A549 (cell line): ENCODE results near the gene TAF8.

Experiments
- BHLHE40 ChIP-seq: IDR thresholded peaks from 2 replicates; pipeline ENCODE4 v1.6.1; 2012; ENCODE audit warnings: low read depth, low read length, inconsistent platforms
- CHD2 ChIP-seq: fragments of 150-350 bp; IDR thresholded peaks from 2 replicates; pipeline ENCODE4 v1.6.1; 2014; ENCODE audit warnings: low read length; ENCODE audit not compliant: partially characterized antibody
- EP300 ChIP-seq, 2 experiments: fragments of >200 bp; sonication (Bioruptor Twin); formaldehyde crosslinking; IDR thresholded peaks; 2 replicates in 1 of 2; 3 replicates in 1 of 2; pipeline ENCODE4 v1.6.1; 2016 to 2017
- HOXB13 ChIP-seq: fragments of 250-450 bp; sonication (Bioruptor Pico); IDR thresholded peaks from 2 replicates; pipeline ENCODE4 v1.5.0; 2020; ENCODE audit warnings: low read depth, mild to moderate bottlenecking, moderate library complexity
- KDM1A ChIP-seq: fragments of 200-600 bp; sonication (generic); IDR thresholded peaks from 2 replicates; pipeline ENCODE4 v1.6.1; 2016; ENCODE audit warnings: low read depth, mild to moderate bottlenecking
- MAZ ChIP-seq: fragments of 150-350 bp; IDR thresholded peaks from 2 replicates; pipeline ENCODE4 v1.6.1; 2014; ENCODE audit warnings: antibody characterized with exemption, low read depth, low read length, borderline replicate concordance
- PHF8 ChIP-seq: fragments of 200-600 bp; sonication (generic); IDR thresholded peaks from 2 replicates; pipeline ENCODE4 v1.6.1; 2016; ENCODE audit warnings: low read depth, mild to moderate bottlenecking, antibody characterized with exemption, moderate library complexity, borderline replicate concordance
- POLR2A ChIP-seq: IDR thresholded peaks from 2 replicates; pipeline ENCODE4 v1.6.1; 2012; ENCODE audit warnings: mild to moderate bottlenecking, low read length
- POLR2AphosphoS2 ChIP-seq: conservative IDR thresholded peaks from 2 replicates; pipeline ENCODE4 v1.6.1; 2012; ENCODE audit warnings: low read length, improper control_type of control experiment, inconsistent platforms
- SMC3 ChIP-seq: fragments of >200 bp; sonication (Bioruptor Twin); formaldehyde crosslinking; IDR thresholded peaks from 3 replicates; pipeline ENCODE4 v1.6.1; 2018; ENCODE audit warnings: inconsistent platforms
- TF ChIP-seq, protein P1 (sequence below): fragments of >200 bp; sonication (Bioruptor Twin); formaldehyde crosslinking; IDR thresholded peaks from 3 replicates; pipeline ENCODE4 v1.5.1; 2016
- TF ChIP-seq, protein P2 (sequence below): IDR thresholded peaks from 2 replicates; pipeline ENCODE4 v1.6.1; 2012
- TF ChIP-seq, protein P3 (sequence below): fragments of 200-600 bp; sonication (generic); IDR thresholded peaks from 2 replicates; pipeline ENCODE4 v1.6.1; 2016; ENCODE audit warnings: antibody characterized with exemption, mild to moderate bottlenecking, moderate library complexity

DNA sequence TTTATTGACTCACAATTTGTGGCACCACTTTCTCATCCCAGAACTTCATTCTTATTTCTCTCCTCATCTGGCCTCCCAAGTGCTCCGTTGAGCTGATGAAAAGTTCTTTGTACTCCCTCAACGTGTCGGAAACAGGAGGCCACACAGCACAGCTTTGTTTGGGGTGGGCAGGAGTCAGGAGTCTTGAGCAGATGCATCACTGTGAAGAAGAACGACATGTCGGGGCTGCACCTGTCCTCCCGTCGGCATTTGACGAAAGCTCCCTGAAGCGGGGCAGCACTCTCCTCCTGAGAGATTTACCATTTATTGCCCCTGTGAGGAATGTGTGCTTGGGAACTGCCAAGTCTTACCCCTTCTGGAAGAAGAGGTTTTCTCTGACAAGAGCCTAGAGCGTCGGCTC is 28.1 kb downstream of the TAF8 start:
- TF ChIP-seq POLR2A (no peak), EP300 (IDR thresholded peaks at IDR 0.05) (no peak), MAZ (no peak), BHLHE40 (no peak), HOXB13 (CRISPR knock-in tag) (no peak), SMC3 (no peak), POLR2AphosphoS2 (no peak), PHF8 (no peak), CHD2 (no peak), KDM1A (no peak)
- TF ChIP-seq, protein P1, sequence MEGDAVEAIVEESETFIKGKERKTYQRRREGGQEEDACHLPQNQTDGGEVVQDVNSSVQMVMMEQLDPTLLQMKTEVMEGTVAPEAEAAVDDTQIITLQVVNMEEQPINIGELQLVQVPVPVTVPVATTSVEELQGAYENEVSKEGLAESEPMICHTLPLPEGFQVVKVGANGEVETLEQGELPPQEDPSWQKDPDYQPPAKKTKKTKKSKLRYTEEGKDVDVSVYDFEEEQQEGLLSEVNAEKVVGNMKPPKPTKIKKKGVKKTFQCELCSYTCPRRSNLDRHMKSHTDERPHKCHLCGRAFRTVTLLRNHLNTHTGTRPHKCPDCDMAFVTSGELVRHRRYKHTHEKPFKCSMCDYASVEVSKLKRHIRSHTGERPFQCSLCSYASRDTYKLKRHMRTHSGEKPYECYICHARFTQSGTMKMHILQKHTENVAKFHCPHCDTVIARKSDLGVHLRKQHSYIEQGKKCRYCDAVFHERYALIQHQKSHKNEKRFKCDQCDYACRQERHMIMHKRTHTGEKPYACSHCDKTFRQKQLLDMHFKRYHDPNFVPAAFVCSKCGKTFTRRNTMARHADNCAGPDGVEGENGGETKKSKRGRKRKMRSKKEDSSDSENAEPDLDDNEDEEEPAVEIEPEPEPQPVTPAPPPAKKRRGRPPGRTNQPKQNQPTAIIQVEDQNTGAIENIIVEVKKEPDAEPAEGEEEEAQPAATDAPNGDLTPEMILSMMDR, result no peak
- TF ChIP-seq, protein P2, sequence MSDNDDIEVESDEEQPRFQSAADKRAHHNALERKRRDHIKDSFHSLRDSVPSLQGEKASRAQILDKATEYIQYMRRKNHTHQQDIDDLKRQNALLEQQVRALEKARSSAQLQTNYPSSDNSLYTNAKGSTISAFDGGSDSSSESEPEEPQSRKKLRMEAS, result no peak
- TF ChIP-seq, protein P3, sequence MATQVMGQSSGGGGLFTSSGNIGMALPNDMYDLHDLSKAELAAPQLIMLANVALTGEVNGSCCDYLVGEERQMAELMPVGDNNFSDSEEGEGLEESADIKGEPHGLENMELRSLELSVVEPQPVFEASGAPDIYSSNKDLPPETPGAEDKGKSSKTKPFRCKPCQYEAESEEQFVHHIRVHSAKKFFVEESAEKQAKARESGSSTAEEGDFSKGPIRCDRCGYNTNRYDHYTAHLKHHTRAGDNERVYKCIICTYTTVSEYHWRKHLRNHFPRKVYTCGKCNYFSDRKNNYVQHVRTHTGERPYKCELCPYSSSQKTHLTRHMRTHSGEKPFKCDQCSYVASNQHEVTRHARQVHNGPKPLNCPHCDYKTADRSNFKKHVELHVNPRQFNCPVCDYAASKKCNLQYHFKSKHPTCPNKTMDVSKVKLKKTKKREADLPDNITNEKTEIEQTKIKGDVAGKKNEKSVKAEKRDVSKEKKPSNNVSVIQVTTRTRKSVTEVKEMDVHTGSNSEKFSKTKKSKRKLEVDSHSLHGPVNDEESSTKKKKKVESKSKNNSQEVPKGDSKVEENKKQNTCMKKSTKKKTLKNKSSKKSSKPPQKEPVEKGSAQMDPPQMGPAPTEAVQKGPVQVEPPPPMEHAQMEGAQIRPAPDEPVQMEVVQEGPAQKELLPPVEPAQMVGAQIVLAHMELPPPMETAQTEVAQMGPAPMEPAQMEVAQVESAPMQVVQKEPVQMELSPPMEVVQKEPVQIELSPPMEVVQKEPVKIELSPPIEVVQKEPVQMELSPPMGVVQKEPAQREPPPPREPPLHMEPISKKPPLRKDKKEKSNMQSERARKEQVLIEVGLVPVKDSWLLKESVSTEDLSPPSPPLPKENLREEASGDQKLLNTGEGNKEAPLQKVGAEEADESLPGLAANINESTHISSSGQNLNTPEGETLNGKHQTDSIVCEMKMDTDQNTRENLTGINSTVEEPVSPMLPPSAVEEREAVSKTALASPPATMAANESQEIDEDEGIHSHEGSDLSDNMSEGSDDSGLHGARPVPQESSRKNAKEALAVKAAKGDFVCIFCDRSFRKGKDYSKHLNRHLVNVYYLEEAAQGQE, result no peak
